GM18517 (cell line): Measurements from ENCODE around the gene ATXN1.

Source experiments
- ATAC-seq: cut with Tn5 transposase; IDR thresholded peaks from one replicate; pipeline ENCODE4 v1.9.1; 2021; ENCODE audit warnings: mild to moderate bottlenecking, moderate library complexity; ENCODE audit not compliant: unreplicated experiment

Gene ATXN1

GRCh38 chr6:16591396-16592222 is 169.7 kb downstream of the ATXN1 start:
- no peak for ATAC-seq

- ATAC-seq = no peak
Observed at GRCh38 chr6:16585805-16586204, 175.5 kb downstream of the ATXN1 start.

GRCh38 chr6:16583144-16583762 is 178.0 kb downstream of the ATXN1 start:
- peak; percentile 42 for ATAC-seq

- ATAC-seq = no peak
Observed at GRCh38 chr6:16582446-16583143, 178.7 kb downstream of the ATXN1 start.

DNA sequence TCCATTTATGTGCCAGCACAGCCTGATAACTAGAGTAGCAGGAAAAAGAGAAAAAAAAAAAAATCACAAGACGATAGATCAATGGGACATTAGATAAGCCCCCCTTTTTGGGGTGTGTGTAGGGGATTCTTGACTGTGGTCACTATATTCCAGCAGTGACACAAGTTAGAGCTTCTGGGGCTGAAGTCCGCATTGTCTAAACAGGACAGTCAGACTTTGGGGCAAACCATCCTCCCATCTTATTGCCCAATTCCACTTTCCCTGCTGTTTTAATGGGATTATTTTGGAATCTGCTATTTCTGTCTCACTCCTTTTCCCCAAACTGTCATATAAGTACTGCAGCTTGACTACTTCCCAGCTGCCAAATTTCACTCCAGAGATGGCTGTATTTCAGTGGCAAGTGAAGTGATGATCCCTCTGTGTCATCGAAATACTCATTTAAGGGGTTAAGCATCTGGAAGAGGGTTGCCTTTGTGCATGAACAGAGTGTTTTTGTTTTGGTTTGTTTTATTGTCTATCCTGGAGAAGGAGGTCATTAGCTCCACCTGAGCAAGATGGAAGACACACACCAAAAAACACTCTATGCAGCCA is 182.5 kb downstream of the ATXN1 start:
- no peak for ATAC-seq

DNA sequence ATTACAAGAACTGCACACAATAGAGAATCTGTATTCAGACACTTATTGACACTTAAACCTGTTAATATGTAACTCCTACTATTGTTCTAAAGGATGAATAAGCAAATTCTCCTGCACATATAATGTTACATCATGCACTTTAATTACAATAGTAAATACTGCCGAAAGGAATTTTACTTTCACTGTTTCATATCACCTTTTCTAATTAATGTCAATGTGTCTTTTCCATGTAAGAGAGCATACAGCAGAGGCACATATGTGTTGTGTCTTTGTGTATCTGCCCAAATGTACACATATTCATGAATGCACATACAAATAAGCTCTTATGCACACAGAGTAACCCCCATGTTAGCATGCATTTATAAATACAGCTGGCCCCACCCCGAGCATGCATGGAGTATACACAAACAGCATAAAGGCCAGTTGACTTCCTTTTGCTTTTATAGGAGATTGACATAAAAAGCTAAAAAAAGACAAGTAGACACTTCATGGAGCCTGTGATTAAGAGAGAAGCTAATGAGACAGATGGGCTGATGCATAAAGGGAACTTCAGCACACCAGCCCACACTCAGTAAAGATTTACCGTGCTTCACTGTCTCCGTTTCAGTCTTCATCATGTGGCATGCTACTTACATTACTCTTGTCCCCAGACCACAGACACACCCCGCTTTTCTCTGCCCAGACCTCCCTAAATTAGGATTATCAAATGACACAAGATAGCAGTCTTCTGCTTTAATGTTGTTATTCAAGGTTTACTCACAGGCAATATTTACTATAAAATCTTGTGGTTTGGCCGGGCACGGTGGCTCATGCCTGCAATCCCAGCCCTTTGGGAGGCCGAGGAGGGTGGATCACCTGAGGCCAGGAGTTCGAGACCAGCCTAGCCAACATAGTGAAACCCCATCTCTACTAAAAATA is 184.6 kb downstream of the ATXN1 start:
- ATAC-seq = peak; percentile 91

- ATAC-seq = no peak
Observed at GRCh38 chr6:16575655-16576054, 185.6 kb downstream of the ATXN1 start.

- no peak for ATAC-seq
Observed at GRCh38 chr6:16572943-16573342, 188.3 kb downstream of the ATXN1 start.

- no peak for ATAC-seq
Observed at GRCh38 chr6:16572317-16572716, 188.9 kb downstream of the ATXN1 start.

DNA sequence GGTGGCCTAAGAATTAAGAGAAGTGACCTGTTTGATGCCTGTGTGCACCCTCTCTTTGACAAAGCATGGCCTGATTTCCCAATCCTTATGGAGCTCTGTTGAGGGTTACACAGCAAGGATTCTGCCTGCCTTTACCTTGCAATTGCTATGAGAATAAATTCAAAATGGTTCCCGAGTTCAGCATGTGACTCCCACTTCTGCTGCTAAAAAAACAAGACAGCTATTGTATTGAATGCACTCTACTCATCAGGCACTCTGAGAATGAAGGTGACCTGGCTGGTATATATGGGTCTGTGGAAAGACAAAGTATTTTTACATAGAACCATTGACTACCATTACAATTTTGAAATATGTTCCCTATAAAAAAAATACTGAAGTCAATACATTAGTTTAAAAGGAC is 190.3 kb downstream of the ATXN1 start:
- ATAC-seq = no peak

DNA sequence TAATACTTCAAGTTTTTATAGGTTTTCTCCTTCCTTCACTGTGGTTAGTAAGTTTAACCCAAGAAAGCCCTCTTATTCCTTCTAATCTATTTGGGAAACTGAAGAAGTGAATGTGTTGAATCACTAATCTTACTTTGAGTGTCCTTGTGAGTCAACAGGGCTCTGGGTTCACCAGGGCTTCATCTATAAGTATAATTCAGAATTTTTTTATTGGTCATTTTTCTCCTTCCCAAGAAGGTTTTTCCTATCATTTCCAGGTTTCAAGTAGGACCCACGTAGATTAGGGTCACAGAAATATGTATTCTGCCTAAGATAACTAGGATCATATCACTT is 191.1 kb downstream of the ATXN1 start:
- no peak for ATAC-seq

- ATAC-seq = no peak
Observed at GRCh38 chr6:16568128-16568527, 193.1 kb downstream of the ATXN1 start.

- ATAC-seq = no peak
Observed at GRCh38 chr6:16567071-16567470, 194.2 kb downstream of the ATXN1 start.

DNA sequence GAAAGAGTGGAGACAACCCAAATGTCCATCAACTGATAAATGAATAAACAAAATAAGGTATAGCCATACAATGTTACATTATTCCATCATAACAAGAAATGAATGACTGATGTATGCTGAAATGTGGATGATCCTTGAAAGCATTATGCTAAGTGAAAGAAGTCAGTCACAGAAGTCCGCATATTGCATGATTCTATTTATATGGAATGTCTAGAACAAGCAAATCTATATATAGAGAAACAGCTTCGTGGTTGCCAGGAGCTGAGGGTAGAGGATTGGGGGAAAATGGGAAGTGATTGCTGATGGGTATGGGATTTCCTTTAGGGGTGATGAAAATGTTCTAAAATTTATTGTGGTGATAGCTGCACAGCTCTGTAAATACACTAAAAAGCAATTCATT is 196.8 kb downstream of the ATXN1 start:
- no peak for ATAC-seq

DNA sequence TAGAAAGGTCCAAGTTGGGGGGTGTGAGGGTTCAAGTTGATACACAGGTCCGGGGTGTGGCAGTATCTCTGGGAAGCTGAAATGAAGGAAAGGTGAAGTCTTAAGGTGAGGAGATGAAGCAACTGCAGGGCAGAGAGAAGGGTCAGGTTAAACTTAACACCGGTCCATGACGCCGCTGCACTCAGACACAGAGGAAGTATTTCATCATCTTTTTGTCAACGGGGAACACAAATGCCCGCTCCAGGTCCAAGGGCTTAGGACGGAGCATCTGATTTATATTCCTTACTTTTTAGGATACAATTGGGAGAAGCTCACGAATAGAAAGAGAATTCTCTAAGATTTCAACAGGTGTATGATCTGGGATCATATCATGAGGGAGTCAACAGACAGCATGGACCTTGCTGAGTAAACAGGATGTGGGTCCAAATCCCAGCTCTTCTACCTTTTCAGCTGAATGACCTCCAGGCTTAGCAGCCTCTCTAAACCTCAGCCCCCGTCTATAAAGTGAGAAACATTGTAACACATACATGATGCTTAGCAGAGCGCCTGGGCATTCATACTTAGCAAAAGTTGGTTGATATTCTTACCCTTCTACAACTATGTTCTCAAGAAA is 197.5 kb downstream of the ATXN1 start:
- no peak for ATAC-seq

GRCh38 chr6:16562498-16562897 is 198.8 kb downstream of the ATXN1 start:
- no peak for ATAC-seq

GRCh38 chr6:16559071-16559470 is 202.2 kb downstream of the ATXN1 start:
- no peak for ATAC-seq

GRCh38 chr6:16555550-16555949 is 205.7 kb downstream of the ATXN1 start:
- ATAC-seq = no peak

- ATAC-seq = no peak
Observed at GRCh38 chr6:16553531-16553930, 207.7 kb downstream of the ATXN1 start.

DNA sequence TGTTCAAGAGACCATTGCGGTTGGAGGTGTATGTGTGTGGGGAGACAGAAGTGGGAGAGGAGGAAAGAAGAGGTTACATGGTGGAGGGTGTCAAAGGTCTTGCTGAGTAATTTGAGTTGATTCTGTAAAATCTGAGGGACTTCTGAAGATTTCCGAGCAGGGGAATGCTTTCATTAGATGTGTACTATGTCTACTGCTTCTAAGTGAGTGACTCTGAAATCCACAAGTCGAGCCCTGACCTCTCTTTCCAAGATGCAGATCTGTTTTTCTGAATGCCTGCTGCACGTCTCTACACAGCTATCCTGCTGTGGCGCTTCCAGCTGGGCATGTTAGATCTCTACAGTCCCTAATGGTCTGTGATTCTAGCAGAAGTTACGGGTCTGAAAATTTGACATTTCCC is 209.8 kb downstream of the ATXN1 start:
- no peak for ATAC-seq
